ENCODE data around the gene TMTC2.

Gene TMTC2

DNA sequence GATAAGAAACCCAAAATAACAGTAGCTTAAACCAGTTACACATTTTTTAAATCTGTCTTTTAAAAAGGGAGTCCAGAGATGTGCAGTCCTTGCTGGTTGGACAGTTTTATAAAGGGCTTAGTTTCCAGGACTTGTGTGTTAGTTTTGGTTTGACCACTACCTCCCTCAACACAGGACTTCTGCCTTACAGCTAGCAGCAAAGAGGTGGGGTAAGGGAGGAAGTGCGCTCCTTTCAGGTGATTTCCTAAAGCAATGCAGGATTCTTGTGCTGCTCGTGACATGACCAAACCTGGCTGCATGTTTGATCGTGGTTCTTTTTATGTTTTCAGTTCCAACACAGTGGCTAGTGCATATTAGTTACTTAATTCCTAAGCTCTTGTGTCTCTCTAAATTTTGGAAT lies 266.2 kb downstream of the TMTC2 start:
- no peak for DNase-seq (ENCODE audit: low read depth in 2 of 2)

DNA sequence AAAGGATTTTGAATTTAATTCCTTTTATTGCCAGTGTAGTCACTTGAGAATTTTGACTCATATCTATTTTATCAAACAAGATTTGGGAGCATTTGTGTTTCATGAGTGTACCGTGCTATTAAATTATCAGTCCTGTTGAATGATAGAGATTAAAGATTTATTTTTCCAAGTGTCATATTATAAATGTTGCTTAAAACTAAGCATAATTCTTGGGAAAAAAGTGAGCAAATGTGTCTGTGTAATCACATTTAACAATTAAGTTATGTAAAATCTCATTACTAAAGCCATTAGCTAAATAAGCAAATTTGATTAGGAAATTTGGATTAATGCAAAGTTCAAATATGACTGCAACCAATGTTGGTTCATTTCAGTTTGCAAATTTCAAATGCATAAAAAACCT lies 266.7 kb downstream of the TMTC2 start:
- no peak for DNase-seq (ENCODE audit: low read depth in 2 of 2)

DNA sequence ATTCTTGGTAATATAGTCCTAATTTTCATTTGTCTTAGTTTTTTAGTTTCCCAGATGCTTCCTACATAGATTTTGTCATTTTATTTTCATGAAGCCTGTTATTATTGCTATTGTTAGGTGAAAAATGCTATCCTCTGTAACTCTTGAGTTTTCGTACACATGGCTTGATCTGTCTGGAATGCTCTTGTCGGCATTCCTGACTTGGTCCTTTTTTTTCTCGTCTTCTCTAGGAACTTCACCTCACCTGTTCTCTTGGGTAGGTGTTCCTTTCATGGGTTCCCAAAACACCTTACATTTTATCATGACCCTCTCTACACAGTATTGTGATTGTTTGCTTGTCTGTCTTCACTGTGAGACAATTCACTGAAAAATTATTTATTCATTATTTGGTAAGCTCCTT lies 267.4 kb downstream of the TMTC2 start:
- DNase-seq (ENCODE audit: low read depth in 2 of 2): no peak

DNA sequence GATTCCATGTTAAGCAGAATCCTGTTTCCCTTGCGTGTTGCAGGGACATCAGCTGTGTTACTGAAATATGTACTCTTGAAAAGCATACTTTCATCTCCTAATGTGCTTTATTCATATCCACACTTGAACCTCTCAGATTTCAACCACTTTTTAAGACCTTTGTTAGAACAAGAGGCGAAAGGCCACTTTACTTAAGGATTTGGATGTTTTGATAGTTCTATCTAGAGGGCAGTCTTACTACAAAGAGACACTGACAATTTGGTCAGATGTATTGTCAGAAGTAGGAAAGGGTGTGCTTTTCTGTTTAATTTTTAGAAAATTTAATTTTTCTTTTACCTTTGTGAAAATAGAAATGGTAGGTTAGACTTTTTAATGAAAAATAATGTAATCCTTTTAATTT lies 267.9 kb downstream of the TMTC2 start:
- DNase-seq (ENCODE audit: low read depth in 2 of 2): no peak

DNA sequence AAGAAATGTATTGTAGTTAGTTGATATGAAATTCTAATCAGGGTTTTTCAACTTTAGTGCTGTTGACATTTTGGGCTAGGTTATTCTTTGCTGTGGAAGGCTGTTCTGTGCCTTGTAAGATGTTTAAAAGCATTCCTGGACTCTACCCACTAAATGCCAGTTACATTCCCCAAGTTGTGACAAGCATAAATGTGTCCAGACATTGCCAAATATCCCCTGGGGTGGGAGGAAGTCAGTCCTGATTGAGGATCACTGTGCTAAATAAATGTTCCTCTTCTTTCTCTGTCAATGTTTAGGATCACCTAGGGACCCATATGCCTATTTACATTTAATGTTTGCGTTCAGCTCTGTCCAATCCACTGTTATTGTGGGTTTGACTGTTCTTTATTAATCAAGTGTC lies 268.3 kb downstream of the TMTC2 start:
- no peak for DNase-seq (ENCODE audit: low read depth in 2 of 2)

DNA sequence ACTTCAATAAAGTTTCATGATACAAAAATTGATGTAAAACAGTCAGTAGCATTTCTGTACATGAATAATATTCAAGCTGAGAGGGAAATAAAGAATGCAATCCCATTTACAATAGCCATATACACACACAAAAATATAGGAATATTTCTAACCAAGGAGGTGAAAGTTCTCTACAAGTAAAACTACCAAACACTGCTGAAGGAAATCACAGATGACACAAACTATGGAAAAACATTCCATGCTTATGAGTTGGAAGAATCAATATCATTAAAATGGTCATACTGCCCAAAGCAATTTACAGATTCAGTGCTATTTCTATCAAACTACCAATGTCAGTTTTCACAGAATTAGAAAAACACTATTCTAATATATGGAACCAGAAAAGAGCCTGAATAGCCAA lies 272.3 kb downstream of the TMTC2 start:
- no peak for DNase-seq (ENCODE audit: low read depth in 2 of 2)

DNA sequence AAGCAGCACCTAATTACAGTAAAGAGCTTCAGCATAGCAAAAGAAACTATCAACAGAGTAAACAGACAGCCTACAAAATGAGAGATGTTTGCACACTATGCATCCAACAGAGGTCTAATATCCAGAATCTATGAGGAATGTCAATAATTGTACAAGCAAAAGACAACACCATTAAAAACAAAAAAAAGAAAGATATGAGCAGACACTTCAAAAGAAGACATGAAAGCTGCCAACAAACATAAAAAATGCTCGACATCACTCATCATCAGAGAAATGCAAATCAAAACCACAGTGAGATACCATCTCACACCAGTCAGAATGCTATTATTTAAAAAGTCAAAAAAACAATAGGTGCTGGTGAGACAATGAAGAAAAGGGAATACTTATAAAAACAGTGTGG lies 273.1 kb downstream of the TMTC2 start:
- no peak for DNase-seq (ENCODE audit: low read depth in 2 of 2)

DNA sequence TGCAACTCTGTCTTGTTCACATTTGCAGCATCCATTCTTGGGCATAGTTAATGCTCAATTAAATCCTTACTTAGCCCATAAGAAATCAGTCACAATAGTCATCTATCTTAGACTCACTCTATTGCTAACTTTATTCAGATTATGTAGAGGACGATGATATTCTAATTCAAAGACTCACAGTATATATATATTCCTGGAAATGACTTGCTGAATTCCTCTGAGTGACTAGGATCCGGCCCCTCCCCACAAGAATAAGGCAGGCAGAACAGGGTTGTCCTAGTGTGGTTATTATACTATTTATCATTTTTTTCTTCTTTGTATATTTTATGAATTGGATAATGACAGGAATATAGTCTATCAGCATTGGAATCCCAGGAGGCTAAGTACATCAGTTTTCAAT lies 275.1 kb downstream of the TMTC2 start:
- no peak for DNase-seq (ENCODE audit: low read depth in 2 of 2)

DNA sequence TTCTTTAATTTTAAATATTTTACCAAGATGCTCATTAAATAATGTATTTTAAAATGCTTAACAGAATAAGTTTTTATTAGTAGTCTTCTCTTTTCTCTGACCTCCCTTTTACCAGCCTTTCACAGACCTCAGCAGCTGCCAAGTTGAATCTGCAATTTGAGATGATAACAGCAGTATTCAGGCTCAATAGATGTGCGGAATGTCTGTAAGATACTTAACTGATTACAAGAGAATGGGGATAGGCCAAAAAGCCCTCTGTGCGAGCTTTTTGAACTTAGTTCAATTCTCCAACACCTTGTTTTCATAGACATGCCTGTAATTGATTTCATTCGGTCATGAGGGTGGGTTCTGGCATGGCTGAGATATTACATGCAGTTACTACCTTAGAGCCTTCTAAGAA lies 277.2 kb downstream of the TMTC2 start:
- DNase-seq (ENCODE audit: low read depth in 2 of 2): no peak

DNA sequence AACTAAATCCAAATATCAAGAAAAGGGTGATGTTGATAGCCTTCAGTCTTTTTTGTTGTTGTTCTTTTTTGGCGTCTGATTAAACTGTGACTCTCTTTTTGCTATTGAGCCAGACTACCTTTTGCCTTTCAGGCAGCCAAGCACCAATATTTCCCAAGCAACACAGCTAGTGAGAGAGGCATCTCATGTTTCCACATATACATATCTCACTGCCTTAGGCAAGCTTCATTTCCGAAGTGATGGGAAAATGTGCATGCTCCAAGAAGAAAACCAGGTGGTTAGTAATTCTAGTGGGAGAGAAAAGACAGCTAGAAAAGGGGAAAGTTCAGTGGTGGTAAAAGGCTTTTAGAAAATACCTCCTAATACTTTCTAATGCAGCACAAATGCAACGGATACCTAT lies 277.7 kb downstream of the TMTC2 start:
- DNase-seq (ENCODE audit: low read depth in 2 of 2): no peak

DNA sequence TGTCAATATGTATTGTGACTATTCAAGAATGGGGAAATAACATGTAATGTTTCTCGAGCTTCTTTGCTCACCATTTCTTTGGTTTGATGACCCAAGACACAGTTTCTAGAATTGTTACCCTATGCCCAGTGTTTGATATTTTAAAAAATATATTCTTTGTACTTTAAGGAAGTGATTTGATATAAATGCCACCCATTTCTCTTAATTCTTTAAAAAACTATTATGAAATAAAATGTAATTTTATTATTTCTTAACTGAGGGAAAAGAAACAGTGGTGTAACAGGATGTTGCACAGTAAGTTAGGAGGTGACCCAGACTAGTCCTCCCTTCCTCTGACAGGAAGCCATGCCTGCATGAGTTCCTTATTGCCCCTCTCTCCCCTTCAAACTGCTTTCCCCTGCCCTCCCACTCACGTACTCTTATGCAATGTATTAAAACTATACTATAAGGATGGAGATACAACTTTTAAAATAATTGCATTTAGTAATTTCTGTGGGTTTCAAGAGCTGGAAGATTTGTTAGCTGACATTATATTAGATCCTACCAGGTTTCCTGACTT lies 279.4 kb downstream of the TMTC2 start:
- DNase-seq (ENCODE audit: low read depth in 2 of 2): no peak

DNA sequence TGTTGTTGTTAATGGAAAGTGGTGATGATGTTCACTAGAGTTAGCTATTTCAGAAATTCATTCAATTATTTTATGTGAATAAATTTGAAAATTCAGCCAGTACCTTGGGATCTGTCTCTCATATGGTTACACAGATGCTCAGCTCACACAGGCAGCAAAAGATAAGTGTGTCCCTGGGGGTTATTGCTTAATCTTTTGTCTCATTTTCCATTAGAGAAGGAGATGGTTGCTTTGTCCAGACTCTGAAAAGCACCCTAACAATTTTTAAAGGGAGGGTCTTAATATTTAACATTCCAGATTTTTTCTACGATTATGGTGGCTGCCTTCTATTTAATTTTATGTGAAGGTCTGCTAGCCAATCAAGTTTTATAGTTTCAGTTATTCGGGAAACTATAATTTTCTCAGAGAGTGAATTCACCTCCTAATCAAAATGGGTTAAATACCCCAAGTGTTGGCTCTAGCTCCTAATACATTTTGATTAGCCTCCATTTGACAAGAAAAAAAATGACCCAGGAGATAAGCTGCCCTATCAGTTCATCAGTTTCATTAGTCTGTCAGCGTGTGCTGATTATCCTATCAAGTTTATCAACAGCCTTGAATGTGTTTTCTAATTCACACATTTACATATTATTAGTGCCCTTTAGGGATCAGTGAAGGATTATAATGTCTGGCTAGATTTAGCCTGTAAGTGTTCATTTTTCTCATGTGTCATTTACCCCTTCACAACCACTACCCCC lies 282.1 kb downstream of the TMTC2 start:
- no peak for DNase-seq (ENCODE audit: low read depth in 2 of 2)

DNA sequence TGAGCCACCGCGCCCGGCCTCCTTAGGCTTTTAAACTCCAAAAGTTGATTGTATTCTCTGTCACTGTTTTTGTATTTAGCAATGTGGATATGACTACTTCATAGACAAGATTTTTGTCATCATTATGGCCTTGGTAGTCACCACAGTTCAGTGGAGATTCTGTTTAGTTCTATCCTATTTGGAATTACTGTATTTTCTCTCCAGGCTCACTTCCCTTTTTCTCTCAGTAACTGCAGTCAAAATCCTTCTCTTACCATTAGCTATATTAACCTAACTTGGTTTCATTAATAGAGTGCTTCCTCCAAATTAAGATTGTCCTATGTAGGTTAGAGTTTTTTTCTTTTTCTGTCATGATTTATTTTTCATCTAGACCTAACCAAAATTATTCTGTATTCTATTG lies 283.9 kb downstream of the TMTC2 start:
- no peak for DNase-seq (ENCODE audit: low read depth in 2 of 2)

DNA sequence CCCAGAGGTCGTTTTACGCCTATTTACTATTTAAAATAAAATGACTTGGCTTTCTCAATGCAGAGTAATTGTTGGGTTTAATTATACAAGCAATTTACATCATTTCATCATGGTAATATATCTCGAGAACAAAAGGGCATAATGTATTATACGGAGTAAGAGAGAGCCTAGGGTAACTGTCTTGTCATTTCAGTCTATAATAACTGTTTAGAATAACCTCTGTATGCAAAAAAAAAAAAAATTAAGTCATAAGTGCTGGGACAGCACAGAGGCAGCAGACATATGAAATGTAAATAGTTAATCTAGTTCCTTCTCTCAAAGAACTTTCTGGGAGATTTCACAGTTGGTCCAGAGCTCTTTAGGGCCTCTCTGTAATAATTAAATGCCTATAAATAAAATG lies 284.9 kb downstream of the TMTC2 start:
- no peak for DNase-seq (ENCODE audit: low read depth in 2 of 2)

DNA sequence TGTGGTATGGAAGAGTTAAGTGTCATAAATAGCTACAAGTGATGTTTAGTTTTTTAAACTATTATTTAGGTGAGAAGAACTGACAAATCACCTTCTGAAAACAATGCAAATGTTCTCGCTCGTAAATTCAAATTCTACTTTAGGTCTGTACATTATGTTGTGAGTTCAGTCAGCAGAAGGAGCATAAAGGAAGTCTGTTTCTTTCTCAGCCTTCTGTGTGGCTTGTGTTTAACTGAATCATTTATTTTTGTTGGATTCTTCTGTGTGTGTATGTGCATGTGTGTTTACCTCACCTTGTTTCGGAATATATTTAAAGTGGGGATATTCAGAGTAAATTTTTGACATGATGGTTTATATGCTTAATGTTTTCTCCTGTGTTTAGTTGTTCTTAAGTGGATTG lies 285.9 kb downstream of the TMTC2 start:
- DNase-seq (ENCODE audit: low read depth in 2 of 2): no peak

DNA sequence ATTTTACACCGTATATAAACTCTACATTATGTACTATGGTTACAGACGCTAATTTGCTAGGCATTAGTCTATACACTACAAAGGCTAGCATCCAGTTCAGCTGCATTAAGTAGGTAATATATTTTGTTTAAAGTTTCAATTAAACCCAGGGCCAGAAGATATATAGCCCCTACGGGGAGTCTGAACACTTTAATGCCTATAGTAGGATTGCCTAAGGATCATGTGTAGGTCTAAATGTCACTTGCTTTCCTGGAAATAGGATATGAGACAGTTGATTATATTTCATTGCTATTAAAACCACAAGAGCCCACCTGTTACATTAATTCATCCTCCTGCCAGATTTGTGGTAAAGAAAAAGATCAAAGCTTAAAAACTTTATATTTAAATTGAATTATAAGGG lies 286.9 kb downstream of the TMTC2 start:
- DNase-seq (ENCODE audit: low read depth in 2 of 2): no peak

DNA sequence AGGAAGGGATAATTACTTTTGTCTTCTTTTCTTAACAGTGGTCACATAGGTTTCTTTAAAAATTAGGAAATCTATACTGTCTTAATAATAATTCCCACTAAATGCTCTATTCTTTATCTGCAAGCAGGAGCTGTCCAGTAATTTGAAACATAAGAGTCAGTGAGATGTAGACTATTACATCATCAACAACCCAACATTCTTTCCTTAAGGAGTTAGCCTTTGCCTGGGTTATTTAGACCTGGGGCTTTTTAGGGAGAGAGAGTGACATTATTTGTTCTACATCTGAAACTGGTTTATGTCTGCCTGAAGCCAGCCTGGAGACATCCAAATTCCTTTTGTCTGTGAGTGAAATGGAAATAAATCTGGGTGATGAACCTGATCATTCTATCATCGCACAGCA lies 294.4 kb downstream of the TMTC2 start:
- DNase-seq (ENCODE audit: low read depth in 2 of 2): no peak

DNA sequence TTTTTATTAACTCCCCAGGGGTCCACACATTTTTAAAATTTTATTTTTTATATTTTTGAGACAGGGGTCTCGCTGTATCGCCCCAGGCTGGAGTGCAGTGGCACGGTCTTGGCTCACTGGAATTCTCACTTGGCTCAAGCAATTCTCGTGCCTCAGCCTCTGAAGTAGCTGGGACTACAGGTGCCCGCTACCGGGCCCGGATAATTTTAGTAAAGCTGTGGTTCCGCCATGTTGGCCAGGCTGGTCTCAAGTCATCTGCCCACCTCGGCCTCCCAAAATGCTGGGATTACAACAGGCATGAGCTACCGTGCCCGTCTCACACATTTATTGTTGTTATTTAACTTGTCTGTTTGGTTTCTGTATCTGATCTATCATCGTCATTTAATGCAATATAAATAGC lies 307.4 kb downstream of the TMTC2 start:
- DNase-seq (ENCODE audit: low read depth in 2 of 2): no peak

DNA sequence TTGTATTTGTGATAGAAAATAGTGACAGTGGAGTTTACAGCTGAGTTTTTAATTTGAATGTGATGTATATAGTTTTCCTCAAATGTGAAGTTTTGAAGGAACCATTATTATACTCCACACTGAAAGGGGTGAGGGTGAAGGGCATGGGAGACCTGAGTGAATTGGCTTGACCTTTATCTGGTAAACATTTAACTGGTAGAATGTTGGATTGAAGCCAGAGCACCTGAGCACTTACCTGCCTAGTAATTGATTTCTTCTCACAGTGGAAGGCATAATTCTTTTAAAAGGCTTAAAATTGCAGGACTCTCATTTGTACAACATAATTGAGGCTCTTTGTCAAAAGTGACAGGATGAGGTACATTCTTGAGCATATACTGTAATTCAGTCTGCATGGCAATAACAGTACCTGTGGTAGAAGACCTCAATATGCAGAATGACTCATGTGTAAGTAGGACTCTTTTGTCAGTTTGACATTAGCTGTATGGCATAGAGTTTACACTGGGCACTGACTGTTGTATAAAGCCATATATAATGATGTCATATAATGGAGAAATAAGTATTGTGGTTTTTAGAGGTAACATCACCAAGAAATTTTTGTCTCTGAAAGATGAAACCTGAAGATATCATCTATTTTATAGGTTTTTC lies 309.6 kb downstream of the TMTC2 start:
- no peak for DNase-seq (ENCODE audit: low read depth in 2 of 2)

DNA sequence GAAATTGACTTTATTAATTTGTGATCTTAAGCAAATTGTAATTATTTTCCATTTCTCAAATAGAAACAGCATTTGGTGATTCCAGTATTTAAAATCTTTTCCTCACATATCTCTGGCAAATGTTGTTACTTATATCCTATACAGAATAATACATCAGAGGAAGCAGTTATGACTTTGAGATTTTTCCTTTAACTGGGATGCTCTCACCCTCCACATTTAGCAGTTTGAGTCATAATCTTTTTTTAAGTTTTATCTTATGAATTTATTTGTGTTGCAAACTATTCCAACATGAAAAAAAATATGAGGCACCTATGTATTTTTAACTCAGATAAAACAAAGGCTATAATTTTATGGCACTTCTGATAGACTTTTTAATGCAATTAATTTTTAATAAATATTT lies 311.8 kb downstream of the TMTC2 start:
- no peak for DNase-seq (ENCODE audit: low read depth in 2 of 2)

DNA sequence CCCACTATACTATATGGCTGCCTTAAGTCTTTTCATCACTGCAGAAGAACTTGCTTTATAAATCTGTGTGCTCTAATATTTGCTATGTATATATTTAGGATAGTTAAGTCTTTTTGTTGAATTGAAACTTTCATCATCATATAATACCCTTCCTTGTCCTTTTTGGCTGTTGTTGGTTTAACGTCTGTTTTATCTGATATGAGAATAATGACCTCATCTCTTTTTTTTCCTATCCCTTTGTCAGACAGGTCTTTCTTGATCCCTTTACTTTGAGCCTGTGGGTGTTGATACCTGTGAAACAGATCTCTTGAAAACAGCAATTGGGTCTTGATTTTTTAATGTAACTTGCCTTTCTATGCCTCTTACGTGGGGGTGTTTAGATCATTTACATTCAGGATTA lies 316.3 kb downstream of the TMTC2 start:
- no peak for DNase-seq (ENCODE audit: low read depth in 2 of 2)

DNA sequence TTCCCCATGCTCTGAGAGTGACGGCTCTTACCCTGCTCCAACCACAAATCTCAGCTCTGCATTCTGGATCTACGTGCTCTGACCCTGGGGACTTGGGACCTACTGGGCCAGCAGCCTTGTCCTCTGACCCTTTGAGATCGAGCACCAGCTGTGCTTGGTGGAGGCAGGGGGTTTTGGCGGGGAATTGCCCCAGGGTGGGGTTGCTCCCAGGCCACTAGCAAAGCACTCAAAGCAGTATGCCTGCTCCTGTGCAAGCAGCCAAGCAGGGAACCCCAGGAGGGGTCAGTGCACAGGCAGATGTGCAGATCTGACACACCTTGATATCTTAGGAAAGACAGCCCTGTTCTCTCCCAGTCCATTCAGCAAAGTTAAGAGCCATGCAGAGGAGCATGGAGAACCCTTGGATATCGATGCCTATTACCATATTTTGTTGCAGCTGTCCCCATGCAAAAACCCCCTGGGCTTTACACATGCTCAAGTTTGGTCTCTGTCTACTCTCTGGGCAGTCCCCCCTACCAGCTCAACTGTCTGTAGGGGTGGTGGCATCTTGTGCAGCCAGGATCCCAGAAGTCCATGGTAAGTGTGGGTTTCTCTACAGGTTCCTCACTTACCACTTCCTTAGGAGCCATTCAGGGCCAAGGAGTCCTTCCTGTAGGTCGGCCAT lies 319.0 kb downstream of the TMTC2 start:
- DNase-seq (ENCODE audit: low read depth in 2 of 2): no peak

DNA sequence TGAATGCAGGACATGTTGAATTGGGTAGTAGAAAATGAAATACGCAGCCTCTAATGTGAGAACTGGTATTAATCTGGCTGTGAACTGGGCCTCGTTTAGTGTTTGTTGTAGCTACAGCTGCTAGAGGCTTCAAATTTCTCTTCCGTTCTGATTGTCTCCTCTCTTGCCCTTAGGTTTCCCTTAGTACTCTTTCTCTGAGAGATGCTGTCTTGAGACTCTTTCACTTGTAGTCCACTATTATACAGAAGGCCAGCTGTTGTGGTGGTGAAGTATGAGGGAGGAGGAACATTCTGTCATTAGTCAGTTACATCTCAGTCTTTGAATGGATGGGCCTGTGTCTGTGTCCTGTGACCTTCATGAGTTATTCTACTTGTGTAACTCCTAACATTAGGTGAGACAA lies 322.0 kb downstream of the TMTC2 start:
- no peak for DNase-seq (ENCODE audit: low read depth in 2 of 2)

Data from stimulated activated CD4-positive, alpha-beta T cell treated with anti-CD3 and anti-CD28 coated beads, Interleukin-1b, Interleukin-23, amount 100 ng/mL, for 1 hour (primary cell).